H1 (cell line): ENCODE results near the gene S100A12.

ENCODE experiments used
- ASH2L ChIP-seq: fragments of 200-600, 300-600 bp; sonication (generic); IDR thresholded peaks from one replicate; pipeline ENCODE4 v1.7.1; 2017; ENCODE audit warnings: low read length
- BRCA1 ChIP-seq: IDR thresholded peaks from 2 replicates; pipeline ENCODE4 v1.6.1; 2012; ENCODE audit warnings: low read depth, low read length, improper control_type of control experiment
- CTCF ChIP-seq, 3 experiments: IDR thresholded peaks; 1 replicate in 2 of 3; 2 replicates in 1 of 3; pipeline versions ENCODE4 v1.5.1 to v1.6.1; 2011; ENCODE audit warnings: low read length in 3 of 3, mild to moderate bottlenecking in 3 of 3, inconsistent platforms in 2 of 3, low read depth in 1 of 3, moderate library complexity in 1 of 3; ENCODE audit not compliant: insufficient read depth in 1 of 3; ENCODE audit errors: control extremely low read depth in 1 of 3
- EZH2 ChIP-seq: fragments of 200-600 bp; sonication (generic); IDR thresholded peaks from 2 replicates; pipeline ENCODE4 v1.7.1; 2012; ENCODE audit warnings: low read depth, mild to moderate bottlenecking, moderate library complexity, low read length, inconsistent platforms; ENCODE audit not compliant: severe bottlenecking
- POLR2A ChIP-seq, 2 experiments: IDR thresholded peaks; 1 replicate in 1 of 2; 2 replicates in 1 of 2; pipeline ENCODE4 v1.6.1; 2011; ENCODE audit warnings: low read depth in 2 of 2, low read length in 2 of 2, mild to moderate bottlenecking in 2 of 2; ENCODE audit errors: control extremely low read depth in 1 of 2
- RAD21 ChIP-seq, 2 experiments: IDR thresholded peaks in 1 of 2; conservative IDR thresholded peaks in 1 of 2; 2 replicates each; pipeline ENCODE4 v1.6.1; 2011; ENCODE audit warnings: low read depth in 2 of 2, low read length in 2 of 2, improper control_type of control experiment in 1 of 2, inconsistent platforms in 1 of 2, mild to moderate bottlenecking in 1 of 2, moderate library complexity in 1 of 2
- TAF1 ChIP-seq: IDR thresholded peaks from 2 replicates; pipeline ENCODE4 v1.6.1; 2011; ENCODE audit warnings: mild to moderate bottlenecking, low read depth, low read length
- TBP ChIP-seq: IDR thresholded peaks from 2 replicates; pipeline ENCODE4 v1.6.1; 2011; ENCODE audit warnings: low read depth, low read length, improper control_type of control experiment
- USF2 ChIP-seq: IDR thresholded peaks from 2 replicates; pipeline ENCODE4 v1.6.1; 2011; ENCODE audit warnings: low read length, improper control_type of control experiment

GRCh38 chr1:153362187-153362775 is 13.1 kb downstream of the S100A12 start:
- no peak for TF ChIP-seq RAD21 (IDR thresholded peaks at IDR 0.05 in 1 of 2, conservative IDR thresholded peaks at IDR 0.05 in 1 of 2; ENCODE audit: low read depth in 2 of 2, low read length in 2 of 2)
- TF ChIP-seq CTCF (IDR thresholded peaks at IDR 0.05; ENCODE audit: control extremely low read depth in 1 of 3, insufficient read depth in 1 of 3, low read depth in 1 of 3, low read length in 3 of 3): no peak
- TF ChIP-seq EZH2: no peak
- TF ChIP-seq USF2: no peak
- no peak for TF ChIP-seq TAF1
- TF ChIP-seq ASH2L: no peak
- no peak for TF ChIP-seq POLR2A (IDR thresholded peaks at IDR 0.05; ENCODE audit: control extremely low read depth in 1 of 2, low read depth in 2 of 2, low read length in 2 of 2)
- TF ChIP-seq BRCA1: no peak
- no peak for TF ChIP-seq TBP
